OCI-LY7 (cell line): ENCODE data around the gene IFITM5. TPM values are rescaled to one million over a fixed set of nuclear protein-coding genes. Genes with fewer than 3 reads are reported as not detected.

Experiments
- BruUV-seq: library from RNA; stranded (reverse); fragments of 400-500 nt; replicated peaks from 2 replicates; lab custom pipeline; 2021; lab: Mats Ljungman, UMichigan
- CTCF ChIA-PET: fragments of 300-600 bp; sonication (Branson Sonifier 250); formaldehyde crosslinking; loops from one replicate; lab custom pipeline; 2022; ENCODE audit warnings: antibody characterized with exemption; ENCODE audit not compliant: unreplicated experiment; lab: Charles Lee
- POLR2A ChIA-PET: fragments of 300-600 bp; sonication (Branson Sonifier 250); formaldehyde crosslinking; loops from one replicate; lab custom pipeline; 2022; ENCODE audit warnings: antibody characterized with exemption; lab: Charles Lee
- DNase-seq: peaks from one replicate; pipeline ENCODE4 v3.0.0-alpha.2; 2015; ENCODE audit warnings: low spot score
- H2AFZ ChIP-seq: fragments of 200-600 bp; sonication (generic), shearing (Covaris generic); 2 replicates; pipeline ENCODE4 v1.6.1; 2014; ENCODE audit warnings: mild to moderate bottlenecking, antibody characterized with exemption, low read length, moderate library complexity
- H3K27ac ChIP-seq: fragments of 200-600 bp; sonication (generic); 2 replicates; pipeline ENCODE4 v1.5.1; 2014; ENCODE audit warnings: mixed run types, low read depth, mild to moderate bottlenecking, moderate library complexity, low read length, inconsistent platforms; ENCODE audit not compliant: poor library complexity, severe bottlenecking
- H3K36me3 ChIP-seq: fragments of 200-600 bp; sonication (generic); 2 replicates; pipeline ENCODE4 v1.6.1; 2014; ENCODE audit warnings: mild to moderate bottlenecking, antibody characterized with exemption, low read length, moderate library complexity, mixed read lengths; ENCODE audit not compliant: insufficient read depth
- H3K4me1 ChIP-seq: fragments of 200-600 bp; sonication (generic); 2 replicates; pipeline ENCODE4 v1.5.1; 2014; ENCODE audit warnings: mild to moderate bottlenecking, low read length; ENCODE audit not compliant: insufficient read depth, poor library complexity, severe bottlenecking
- H3K4me2 ChIP-seq: fragments of 200-600 bp; sonication (generic); 2 replicates; pipeline ENCODE4 v1.6.1; 2014; ENCODE audit warnings: mild to moderate bottlenecking, low read length
- H3K4me3 ChIP-seq: fragments of 200-600 bp; sonication (generic); 2 replicates; pipeline ENCODE4 v1.5.1; 2014; ENCODE audit warnings: mild to moderate bottlenecking, low read depth, low read length; ENCODE audit not compliant: poor library complexity, severe bottlenecking
- H3K79me2 ChIP-seq: fragments of 200-600 bp; sonication (generic); 2 replicates; pipeline ENCODE4 v1.6.1; 2016; ENCODE audit warnings: low read depth, mild to moderate bottlenecking, low read length, moderate library complexity, mixed read lengths; ENCODE audit not compliant: insufficient read depth
- H3K9me2 ChIP-seq: fragments of 200-600 bp; sonication (generic); 2 replicates; pipeline ENCODE4 v1.6.1; 2016; ENCODE audit warnings: mild to moderate bottlenecking, low read length, mixed read lengths; ENCODE audit not compliant: insufficient read depth
- H3K9me3 ChIP-seq: fragments of 200-600 bp; sonication (generic); 2 replicates; pipeline ENCODE4 v1.6.1; 2014; ENCODE audit warnings: mild to moderate bottlenecking, mixed run types, low read length, mixed read lengths
- H4K20me1 ChIP-seq: fragments of 200-600 bp; sonication (generic); 2 replicates; pipeline ENCODE4 v1.6.1; 2014; ENCODE audit warnings: mild to moderate bottlenecking, antibody characterized with exemption, low read length, moderate library complexity, mixed read lengths; ENCODE audit not compliant: insufficient read depth
- CTCF ChIP-seq: fragments of 200-600 bp; sonication (generic); conservative IDR thresholded peaks from 2 replicates; pipeline ENCODE4 v1.5.1; 2014; ENCODE audit warnings: mild to moderate bottlenecking, antibody characterized with exemption, low read length, moderate library complexity, mixed read lengths
- EZH2phosphoT487 ChIP-seq: fragments of 200-600 bp; sonication (generic); IDR thresholded peaks from 2 replicates; pipeline ENCODE4 v1.6.1; 2018; ENCODE audit warnings: low read depth, borderline replicate concordance, mild to moderate bottlenecking, mixed run types, antibody characterized with exemption, low read length, moderate library complexity, mixed read lengths
- intact Hi-C: fragments of 100-400 bp; cut with micrococcal nuclease; formaldehyde crosslinking; loops from one replicate; pipeline ENCODE4 v1.10.0; 2022; ENCODE audit not compliant: unreplicated experiment
- total RNA-seq, 2 experiments: library from RNA; depleted of rRNA in 1 of 2; stranded (reverse); fragments of >200 nt in 1 of 2; shearing (Covaris generic) in 1 of 2; gene quantifications; 2 replicates each; pipeline ENCODE4 v1.2.3, GENCODE V29; 2014 to 2022

Gene IFITM5
- total RNA-seq, 2 experiments from 2014 or later = not detected

DNA sequence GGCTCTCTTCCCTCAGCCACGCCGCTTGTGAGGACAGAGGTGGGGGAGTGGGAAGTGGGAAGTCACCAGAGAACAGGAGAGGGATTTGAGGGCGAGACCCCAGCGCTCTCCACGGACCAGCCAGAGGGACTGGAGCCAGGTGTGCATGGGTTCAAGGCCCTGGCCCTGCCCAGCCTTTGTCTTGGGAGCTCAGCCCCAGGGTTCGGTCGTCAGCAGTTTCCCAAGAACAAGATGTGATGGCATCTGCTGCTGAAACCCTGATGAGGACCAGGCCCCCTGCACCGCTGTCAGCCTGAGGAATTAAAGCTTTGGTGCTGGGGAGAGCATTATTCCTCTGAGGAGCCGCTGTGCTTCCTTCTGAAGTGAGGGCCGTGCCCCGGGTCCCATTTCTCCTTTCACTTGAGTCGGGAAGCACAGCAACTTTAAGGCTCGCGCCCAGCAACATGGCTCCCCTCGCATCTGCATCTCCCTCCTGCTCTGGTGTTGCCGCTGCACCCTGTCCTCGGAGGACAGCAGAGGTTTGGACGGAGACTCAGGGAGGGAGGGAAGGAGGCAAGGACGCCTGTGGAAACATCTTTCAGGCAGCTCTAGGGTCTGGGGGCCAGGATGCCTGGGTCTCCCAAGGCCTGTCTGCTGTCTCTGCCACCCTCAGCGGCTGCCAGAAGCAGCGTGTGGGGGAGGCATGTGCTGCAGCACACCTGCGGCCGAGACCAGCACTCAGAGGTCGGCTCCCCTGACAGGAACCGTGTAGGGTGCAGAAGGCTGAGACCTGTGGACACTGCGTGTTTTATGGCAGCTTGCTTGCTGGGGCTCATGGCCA lies 3.8 kb downstream of the IFITM5 start:
- POLR2A ChIA-PET = interaction anchor here (0.7 kb wide), 1 partner anchor 17 kb away, joined by 3 read pairs; no protein-coding TSS in a partner anchor
- Histone ChIP-seq H2AFZ (no peak overlapping the region), H3K9me3 (no peaks in the 10 kb centered on the region), H3K9me2 (no peaks in the 10 kb centered on the region), H3K79me2 (no peaks in the 10 kb centered on the region), H4K20me1 (no peaks in the 10 kb centered on the region), H3K4me3 (no peak overlapping the region), H3K4me1 (no peaks in the 10 kb centered on the region), H3K4me2 (no peak overlapping the region), H3K27ac (no peak overlapping the region), H3K36me3 (no peaks in the 10 kb centered on the region)
- BruUV-seq = no TSS peak
- no peak for TF ChIP-seq CTCF
- TF ChIP-seq EZH2phosphoT487 = no peak
- intact Hi-C loops = no loop called here
- no peak for DNase-seq
- CTCF ChIA-PET = no interaction called here

DNA sequence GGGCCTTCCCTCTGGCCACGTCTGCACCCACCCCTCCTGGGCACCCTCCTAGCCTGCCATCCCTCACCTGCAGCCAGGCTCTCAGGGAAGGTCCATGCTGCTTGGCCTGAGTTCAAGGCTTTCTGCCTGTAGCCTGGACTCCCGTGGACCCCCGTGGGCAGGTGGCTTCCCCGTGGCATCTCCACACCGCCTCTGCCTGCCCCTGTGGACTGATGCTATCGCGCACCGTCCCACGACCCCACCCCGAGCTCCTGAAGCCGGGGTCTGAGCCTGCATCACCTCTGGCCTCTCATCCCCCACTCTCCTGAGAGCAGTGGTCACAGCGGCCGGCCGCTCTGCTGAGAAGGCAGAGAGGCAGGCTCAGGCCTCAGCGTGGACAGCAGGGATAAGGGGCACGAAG lies 4.5 kb downstream of the IFITM5 start:
- Histone ChIP-seq H3K9me2 (no peaks in the 10 kb centered on the region), H3K9me3 (no peaks in the 10 kb centered on the region), H4K20me1 (no peaks in the 10 kb centered on the region), H3K27ac (no peak overlapping the region), H3K79me2 (no peaks in the 10 kb centered on the region), H3K4me3 (no peak overlapping the region), H3K36me3 (no peaks in the 10 kb centered on the region), H3K4me1 (no peaks in the 10 kb centered on the region), H2AFZ (no peak overlapping the region), H3K4me2 (no peak overlapping the region)
- intact Hi-C loops = no loop called here
- ChIA-PET POLR2A (no interaction called here), CTCF (no interaction called here)
- no TSS peak for BruUV-seq
- no peak for TF ChIP-seq CTCF
- no peak for TF ChIP-seq EZH2phosphoT487
- no peak for DNase-seq
